ENCODE measurements around the gene TTYH2. TPM values are rescaled to one million over a fixed set of nuclear protein-coding genes. Genes with fewer than 3 reads are reported as not detected.

TTYH2 gene
- total RNA-seq, 1 experiment from 2014 or later: 1.3 TPM

DNA sequence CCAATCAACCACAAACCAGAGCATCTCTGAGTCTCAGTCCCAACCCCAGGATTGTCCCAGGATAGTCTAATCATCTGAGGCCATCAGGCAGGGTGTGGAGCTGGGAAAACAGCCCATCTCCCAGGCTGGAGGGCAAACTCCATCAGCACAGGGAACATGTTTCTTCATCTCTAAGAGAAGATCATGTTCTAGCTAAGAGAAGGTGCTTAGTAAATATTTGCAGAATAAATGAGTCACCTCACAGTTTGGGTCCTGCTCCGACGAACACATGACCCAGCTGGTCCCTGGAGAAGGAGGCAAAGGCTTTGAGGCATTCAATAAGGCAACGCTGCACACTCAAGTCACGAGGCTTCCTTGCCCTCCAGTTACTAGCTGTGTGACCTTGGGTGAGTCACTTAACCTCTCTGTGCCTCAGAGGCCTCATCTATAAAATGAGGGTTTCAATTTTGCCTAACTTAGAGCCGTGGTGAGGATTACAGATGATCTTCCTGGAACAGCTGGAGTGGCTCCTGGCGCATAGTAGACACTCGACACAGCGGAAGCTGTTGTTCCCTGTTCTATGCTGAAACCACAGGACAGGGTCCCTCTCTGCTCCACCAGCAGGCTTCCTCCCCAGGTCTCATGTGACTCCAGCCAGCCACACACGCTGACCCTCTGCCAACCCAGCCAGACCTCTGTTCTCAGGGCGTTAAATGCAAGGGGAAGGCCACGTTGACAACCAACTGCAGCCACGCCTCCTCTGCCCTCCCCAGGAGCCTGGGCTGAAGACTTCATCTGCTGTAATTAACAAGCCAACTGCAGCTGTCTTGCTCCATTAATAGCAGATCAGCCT, 20.2 kb upstream of the TTYH2 start:
- DNase-seq (ENCODE audit: low spot score): no peak

DNA sequence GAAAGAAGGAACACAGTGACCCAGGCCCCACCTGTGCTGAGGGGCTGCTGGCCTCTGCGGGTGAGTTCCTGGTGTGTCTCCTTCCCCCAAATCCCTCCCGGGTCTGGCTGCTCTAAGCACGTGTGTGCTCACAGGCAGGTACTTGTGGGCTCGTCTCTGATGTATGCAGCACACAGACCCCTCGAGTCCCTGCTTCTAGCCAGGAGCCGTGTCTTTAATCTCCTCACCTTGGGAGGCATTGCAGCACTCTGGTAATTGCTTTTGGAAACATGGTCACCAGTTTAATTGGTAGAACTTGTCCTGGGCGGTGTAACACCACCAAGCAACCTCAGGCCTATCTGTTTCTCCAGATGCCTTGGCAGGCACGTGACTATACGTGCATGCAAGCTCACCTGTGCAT, 18.7 kb upstream of the TTYH2 start:
- DNase-seq (ENCODE audit: low spot score): no peak

DNA sequence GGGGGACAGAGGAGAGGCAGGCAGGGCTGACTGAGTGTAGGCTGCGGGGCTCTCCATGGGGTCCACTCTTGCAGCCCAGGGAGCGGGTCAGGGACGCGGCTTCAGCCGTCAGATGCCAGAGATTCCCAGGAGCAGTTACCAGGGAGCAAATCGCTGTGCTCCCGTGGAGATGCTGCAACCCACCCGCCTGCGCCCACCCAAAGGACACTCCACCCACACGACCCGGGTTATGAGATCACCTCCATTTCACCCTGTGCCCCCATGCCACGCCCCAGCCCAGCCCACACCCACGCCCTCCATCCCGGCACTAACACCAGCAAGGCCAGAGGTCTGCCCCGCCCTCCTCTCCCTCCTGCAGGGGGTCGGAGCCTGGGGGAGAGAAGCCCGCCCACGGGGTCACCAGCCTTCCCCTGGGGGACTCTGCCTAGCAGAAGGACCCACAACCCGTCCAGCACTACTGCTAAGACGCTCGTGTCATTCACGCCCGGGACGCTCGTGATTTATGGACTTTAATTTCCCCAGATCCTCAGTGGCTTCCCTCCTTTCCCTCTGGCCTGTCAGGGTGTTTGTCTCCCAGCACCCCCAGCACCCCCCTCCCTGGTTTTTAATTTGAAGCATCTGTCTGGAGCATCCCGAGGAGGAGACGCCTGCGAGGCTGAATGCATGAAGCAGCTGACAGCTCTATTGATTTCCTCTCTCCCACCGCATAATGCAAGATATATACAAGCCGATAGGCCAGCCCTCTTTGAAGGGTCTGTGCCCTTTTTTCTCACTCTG, 16.6 kb upstream of the TTYH2 start:
- no peak for DNase-seq (ENCODE audit: low spot score)

DNA sequence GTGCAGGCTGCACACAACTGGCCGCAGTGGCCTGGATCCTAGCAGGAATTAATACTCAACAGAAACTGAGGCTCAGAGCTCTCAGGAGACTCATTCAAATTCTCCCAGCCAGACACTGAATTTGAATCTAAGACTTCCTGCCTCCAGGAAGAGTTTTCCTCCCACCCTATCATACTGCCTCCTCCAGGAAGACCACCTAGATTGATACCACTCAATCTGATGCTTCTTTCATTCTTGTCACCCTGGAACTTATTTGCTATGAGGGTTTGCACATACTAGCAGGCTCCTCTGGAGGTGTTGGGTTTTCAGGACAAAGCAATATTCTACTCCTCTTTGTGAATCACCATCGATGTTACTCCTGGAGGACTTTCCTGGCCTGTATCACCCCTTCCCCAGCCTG, 15.6 kb upstream of the TTYH2 start:
- no peak for DNase-seq (ENCODE audit: low spot score)

DNA sequence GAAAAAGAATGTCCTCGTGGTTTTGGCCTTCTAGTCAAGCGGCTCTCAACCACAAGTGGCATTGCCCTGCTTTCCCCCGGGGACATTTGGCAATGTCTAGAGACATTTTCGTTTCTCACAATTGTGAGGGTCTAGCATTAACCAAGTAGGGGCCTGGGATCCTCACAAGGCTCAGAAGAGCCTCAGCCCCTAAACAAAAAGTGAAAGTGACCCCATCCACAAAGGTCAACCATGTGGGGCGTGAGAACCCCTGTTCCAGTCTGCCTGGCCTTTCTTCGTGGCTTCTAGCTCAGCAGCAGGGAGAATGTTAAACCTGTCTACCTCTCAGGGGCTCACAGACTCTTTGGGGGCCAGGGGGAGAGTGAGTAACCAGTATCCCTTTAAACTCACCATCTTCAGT, 14.7 kb upstream of the TTYH2 start:
- no peak for DNase-seq (ENCODE audit: low spot score)

DNA sequence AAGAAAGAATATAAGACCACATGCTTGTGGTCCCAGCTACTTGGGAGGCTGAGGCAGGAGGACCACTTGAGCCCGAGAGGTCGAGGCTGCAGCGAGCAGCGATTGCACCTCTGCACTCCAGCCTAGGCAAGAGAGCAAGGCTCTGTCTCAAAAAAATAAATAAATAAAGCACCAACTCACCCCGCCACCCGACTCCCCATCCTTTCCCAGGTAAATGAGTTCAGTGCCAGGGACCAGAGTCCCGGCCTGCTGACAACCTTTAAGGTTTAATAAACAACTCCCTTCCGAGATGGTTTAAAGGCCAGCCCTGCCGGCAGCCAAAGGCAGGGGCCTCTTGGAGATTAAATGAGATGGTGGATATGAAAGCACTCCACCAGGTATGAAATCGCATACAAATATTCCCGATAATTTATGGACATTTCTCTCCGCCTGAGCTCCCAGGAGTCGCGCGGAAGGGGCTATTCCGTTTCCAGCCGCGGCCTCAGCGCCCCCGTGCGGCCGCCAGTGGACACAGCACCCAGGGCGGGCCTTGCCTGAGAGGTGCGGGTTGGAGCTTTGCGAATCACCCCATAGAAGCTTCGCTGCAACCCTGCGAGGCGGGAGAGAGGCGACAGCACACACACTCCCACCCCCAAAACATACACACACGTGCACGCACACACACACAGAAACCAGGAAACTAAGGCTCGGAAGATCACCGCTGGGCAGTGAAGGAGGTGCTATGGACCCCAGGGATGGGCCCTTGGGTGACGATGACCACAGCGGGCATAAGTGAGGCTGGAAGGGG, 13.9 kb upstream of the TTYH2 start:
- DNase-seq (ENCODE audit: low spot score): no peak

DNA sequence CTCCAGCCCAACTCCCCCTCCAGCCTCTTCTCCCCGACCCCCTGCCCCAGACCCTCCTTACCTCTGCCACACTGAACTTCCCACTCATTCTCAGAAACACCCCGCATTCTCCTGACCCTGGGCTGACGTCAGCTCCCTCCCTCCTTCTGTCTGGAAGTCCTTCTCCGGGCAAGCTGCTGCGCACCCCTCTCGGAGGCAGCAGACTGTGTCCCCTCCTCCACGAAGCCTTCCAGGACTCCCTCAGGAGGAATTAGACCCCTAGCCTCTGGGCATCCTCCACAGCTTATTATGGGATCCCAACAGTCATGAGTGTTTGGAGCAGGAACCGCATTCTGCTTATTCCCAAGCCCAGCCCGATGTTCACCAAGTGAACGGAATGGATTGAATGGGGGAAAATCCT, 13.3 kb upstream of the TTYH2 start:
- no peak for DNase-seq (ENCODE audit: low spot score)

DNA sequence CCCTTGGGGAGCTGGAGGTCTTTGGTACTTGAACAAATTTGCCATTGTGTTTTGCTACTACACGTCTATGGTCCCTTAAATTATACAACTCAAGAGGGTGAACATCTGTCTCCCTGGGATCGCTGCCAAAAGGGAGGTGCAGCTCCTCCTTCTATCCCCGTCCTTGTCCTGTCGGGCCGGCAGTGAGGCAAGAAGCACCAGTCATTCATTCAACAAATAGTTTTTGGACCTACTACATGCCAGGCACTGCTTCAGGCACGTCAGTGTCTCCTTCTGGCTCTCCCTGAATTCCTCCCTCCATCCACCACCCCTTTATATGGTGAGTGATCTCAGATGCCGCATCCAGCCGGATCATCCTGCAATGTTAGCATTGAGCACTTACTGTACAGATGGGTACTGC, 12.1 kb upstream of the TTYH2 start:
- DNase-seq (ENCODE audit: low spot score): no peak

DNA sequence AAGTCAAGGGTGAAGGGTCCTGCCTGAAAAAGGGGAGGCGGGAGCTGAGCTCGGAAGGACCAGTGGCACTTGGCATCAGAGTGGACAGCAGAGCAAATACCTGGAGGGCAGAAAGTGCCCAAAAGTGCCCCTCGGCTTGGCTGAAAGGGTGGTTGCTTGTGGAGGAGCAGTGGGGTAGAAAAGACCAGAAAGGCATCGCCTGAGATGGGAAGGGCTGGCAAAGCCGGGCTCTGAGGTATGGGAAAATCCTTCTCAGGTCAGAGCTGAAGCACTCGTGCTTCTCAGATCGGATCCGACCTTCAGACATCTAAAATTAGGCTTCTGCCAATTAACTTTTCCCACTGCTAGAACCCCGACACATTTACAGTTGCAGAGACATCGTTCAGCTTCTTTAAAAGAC, 11.4 kb upstream of the TTYH2 start:
- no peak for DNase-seq (ENCODE audit: low spot score)

DNA sequence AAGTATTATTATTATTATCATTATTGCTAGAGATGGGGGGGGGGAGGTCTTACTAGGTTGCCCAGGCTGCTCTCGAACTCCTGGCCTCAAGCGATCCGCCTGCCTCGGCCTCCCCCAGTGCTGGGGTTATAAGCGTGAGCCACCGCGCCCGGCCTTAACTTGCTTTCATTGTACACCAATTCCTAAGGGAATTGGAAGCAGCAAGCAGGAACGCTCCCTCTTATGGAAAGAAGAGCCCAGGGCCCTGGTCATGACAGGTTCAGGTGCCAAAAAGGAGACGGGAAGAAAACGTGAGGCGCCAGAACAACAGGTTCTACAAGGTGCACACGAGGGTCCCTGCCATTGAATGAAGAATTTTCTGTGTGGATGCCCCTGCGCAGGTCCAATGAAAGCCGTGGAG, 10.4 kb upstream of the TTYH2 start:
- no peak for DNase-seq (ENCODE audit: low spot score)

DNA sequence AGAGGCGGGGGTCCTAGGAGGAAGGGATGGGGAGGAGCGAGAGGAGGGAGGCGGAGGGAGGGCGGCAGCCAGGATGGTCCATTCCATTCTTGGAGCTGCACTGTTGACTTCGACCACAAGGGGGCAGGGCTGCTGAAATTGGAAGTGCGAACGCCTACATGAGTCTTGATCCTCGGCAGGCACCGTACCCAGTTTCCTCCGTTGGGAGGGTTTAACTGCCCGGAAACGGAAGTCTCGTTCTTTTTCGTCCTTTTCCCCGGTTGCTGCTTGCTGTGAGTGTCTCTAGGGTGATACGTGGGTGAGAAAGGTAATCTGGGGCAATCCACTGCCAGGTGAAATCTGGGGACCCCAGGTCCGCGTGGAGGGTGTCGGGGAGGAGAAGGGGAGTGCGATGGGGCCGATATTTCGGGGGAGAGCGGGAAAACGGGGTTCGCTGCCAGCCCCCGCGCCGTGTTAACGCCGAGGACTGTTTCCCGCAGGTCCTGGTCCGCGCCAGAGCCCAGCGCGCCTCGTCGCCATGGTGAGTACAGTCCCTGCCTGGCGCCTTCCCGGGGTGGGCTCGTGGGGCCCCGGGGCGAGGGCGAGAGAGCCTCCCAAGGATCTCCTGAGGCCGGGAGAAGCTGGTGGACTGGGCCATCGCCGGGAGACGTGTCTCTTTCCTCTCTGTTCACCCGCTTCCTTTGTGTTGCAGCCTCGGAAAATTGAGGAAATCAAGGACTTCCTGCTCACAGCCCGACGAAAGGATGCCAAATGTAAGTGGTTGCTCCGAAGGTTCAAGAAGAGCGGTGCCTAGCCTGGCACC, 9.7 kb upstream of the TTYH2 start, which contains the start of gene RPL38:
Gene RPL38 (plus strand): TSS at position 240 of the 802 bp plus-strand sequence. CDS start 278 bp downstream, at position 518.
- peak; percentile 97 for DNase-seq (ENCODE audit: low spot score)

DNA sequence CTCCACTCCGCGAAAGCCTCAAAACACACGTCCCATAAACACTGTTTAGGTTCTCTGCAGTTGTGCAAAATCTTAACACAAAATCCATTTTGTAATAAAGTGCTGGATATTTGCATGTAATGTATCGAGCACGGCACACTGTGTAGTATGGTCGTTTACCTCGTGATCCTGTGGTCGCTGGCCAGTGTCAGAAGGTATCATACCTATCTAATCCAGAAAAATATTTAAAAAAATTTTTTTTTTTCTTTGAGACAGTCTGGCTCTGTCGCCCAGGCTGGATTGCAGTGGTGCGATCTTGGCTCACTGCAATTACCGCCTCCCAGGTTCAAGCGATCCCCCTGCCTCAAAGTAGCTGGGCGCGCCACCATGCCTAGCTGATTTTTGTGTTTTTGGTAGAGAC, 8.9 kb upstream of the TTYH2 start:
- no peak for DNase-seq (ENCODE audit: low spot score)

DNA sequence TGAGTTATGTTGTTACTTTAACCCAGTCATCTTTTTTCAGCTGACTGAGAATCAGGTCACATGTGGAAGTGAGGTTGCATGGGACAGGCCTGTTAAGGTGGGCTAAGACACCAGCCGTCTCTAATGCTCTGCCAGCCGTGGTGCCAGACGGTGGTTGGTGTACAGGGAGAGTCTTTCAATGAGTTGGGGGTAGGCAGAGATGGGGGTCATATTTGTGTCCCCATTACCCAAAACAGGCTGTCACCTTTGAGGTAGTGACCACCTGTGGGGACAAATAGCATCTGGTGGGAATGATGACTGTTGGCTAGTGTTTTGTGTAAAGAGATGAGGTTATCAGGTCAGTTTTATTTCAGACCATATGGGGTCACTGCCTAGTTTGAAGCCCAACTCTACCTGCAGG, 8.1 kb upstream of the TTYH2 start:
- no peak for DNase-seq (ENCODE audit: low spot score)

DNA sequence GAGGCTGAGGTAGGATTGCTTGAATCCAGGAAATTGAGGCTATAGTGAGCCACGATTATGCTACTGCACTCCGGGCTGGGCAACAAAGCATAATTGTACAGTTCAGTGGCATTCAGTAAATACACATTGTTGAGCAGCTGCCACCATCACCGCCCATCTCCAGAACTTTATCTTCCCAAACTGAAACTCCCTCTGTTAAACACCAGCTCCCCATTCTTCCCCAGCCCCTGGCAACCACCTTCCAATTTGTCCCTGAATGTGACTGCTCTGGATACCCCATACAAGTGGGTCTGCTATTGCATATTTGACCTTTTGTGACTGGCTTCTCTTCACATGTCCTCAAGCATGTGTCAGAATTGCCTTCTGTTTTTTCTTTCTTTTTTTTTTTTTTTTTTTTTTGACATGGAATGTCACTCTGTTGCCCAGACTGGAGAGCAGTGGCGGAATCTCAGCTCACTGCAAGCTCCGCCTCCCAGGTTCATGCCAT, 7.0 kb upstream of the TTYH2 start:
- DNase-seq (ENCODE audit: low spot score): no peak

DNA sequence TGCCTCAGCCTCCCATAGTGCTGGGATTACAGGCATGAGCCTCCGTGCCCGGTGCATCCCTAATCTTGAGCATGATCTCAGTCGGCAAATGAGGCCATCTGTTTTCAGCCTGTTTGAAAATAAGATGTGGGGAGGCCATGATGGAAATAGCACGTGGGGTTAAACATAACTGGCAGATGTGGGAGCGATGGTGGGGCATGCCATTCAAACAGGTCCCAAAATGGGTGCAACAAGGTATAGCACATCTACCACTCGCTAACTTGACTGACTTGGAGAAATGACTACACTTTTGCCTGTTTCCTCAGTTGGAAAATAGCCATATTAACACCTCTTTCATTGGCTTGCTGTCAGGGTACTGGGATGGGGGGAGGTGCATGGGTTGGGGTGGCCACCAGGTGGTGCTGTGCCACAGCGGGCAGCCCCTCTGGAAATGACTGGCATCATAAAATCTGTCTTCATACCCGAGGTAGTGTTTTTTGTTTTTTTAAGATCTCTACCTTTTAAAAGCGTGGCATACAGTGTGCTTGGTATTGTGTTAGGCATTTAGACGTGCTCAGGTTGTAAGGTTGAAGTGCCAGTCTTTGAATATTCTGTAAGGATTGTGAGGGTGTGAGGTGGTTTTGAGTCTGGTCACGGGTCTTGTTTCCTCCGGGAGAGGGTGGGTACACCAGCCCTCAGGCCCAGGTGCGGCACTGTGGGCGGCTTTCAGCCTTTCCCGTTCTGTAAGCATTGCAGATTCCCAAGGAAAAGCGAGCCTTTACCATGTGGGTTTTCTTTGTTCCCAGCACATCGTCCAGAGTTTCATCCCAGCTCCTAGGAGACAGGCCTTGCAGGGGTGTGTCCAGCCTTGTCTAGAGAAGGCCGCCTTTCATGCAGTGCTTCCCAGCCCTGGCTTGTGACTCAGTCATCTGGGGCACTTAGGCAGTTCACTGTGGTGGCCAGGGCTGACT, 2.9 kb upstream of the TTYH2 start:
- DNase-seq (ENCODE audit: low spot score): peak; percentile 66

DNA sequence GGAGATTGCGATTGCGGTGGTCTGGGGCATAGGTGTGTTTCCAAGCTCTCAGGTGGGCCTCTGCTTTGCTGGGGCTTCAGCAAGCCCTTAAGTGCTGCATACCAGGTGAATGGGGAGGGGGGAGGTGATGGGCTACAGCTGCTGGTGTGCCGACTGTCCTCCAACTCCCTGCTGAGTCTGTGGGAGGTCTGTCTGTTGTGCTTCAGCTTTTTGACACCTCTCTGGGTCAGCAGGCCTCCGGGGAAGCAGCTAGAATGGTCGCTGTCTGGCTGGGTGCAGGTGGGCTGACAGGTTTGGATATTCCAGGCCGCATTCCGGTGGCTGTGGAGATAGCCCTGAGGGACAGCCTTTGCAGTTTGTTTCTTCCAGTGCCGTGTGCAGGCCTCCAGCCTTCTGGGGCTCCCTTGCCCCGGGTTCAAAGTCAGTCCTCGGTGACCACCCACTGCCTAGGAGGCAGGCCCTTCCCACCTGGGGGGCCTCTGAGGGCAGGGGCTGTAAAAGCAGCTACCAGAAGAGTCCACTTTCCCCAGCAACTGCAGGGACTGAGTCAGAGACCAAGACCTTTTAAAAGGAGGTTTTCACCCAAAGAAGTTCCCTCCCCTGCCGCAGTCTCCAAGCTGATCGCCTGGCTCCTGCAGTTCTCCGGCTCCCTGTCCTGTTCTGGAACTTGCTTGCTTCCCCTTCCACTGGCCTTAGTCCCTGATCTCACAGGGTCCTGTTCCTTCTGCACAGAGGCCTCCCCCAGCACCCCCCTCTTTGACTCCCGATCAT, 2.0 kb upstream of the TTYH2 start:
- no peak for DNase-seq (ENCODE audit: low spot score)

DNA sequence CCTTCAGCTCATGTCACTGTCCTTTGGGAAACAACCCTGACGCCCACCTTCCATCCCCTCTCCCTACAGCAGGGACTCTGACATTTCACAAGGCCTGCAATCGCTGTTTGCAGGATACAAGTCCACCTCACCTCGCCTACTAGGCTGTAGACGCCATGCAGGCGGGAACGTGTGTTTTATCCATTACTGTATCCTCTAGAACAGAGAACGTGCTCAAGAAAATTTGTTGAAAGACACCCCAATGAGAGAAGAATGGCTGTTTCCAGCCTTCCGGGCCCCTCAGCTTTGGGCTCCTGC, 1.5 kb upstream of the TTYH2 start:
- no peak for DNase-seq (ENCODE audit: low spot score)

DNA sequence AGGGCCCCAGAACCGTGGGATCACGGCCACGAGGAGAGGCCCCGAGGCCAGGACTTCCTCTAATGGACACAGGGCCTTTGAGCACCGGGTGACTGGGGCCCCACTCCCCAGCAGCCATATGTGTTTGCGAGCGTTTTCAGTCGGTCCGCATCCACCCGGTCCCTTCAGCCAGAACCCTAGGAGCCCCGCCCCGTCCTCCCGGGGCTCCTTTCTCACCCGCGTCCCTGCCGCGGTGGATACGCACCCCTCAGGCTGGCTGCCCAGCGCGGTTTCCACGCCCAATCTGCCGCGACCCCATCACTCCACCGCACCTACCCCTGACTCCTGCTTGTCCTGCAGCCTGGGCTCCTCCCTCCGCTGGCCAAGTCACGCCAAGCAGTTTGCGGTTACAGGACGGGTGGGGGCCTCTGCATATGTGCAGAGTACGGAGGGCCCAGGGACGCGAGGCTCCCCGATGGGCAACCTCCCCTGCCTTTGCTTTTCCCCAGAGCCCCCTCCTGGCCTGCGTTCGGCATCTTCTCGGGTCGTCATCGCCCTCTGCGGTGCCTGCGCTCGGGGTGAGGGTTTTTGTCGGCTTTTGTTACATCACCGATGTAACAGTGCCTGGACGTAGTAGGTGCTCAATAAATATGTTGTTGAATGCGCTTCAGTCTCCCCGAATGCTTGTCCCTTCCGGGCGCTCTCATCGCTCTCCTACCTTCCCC, 1.0 kb upstream of the TTYH2 start:
- no peak for DNase-seq (ENCODE audit: low spot score)

DNA sequence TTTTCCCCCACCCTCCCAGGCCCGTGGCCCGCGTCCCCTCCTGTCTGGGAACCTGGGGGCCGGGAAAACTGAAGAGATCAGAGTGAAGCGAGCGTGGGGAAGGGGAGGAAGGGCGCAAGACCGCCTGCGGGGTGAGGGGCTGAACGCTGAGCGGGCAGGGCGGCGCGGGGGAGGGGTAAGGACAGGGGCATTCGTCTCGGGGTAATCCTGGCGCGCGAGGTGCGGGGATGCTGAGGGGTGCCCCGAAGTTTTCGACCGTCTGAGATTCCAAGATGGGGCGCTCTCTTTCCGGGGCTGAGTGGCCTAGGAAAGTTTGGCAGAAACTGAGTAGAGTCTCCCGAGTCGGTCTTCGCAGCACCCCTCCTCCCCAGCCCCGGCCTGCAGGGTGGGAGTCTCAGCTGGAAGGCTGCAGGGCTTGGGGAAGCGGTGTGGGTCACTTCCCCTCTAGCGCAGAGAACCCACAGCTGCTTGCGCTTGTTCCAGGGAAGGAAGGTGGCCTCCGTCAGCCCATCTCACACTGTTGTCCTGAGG, 555 bp downstream of the TTYH2 start:
- no peak for DNase-seq (ENCODE audit: low spot score)

Data from A172 (cell line).